Placental epithelial cell (primary cell): ENCODE measurements around the gene KLHDC10. TPM values are rescaled to one million over a fixed set of nuclear protein-coding genes. Genes with fewer than 3 reads are reported as not detected.

Source experiments
- small RNA-seq: library from RNA; depleted of rRNA; stranded (forward); fragments of <200 nt; gene quantifications from one replicate; pipeline ENCODE3, GENCODE V24; 2012
- total RNA-seq: library from RNA; depleted of rRNA; stranded (reverse); fragments of >200 nt; gene quantifications from 2 replicates; pipeline ENCODE4 v1.2.3, GENCODE V29; 2012

The KLHDC10 gene, protein sequence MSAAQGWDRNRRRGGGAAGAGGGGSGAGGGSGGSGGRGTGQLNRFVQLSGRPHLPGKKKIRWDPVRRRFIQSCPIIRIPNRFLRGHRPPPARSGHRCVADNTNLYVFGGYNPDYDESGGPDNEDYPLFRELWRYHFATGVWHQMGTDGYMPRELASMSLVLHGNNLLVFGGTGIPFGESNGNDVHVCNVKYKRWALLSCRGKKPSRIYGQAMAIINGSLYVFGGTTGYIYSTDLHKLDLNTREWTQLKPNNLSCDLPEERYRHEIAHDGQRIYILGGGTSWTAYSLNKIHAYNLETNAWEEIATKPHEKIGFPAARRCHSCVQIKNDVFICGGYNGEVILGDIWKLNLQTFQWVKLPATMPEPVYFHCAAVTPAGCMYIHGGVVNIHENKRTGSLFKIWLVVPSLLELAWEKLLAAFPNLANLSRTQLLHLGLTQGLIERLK
- total RNA-seq, result 20.6 and 29.8 TPM in 2 replicates

DNA sequence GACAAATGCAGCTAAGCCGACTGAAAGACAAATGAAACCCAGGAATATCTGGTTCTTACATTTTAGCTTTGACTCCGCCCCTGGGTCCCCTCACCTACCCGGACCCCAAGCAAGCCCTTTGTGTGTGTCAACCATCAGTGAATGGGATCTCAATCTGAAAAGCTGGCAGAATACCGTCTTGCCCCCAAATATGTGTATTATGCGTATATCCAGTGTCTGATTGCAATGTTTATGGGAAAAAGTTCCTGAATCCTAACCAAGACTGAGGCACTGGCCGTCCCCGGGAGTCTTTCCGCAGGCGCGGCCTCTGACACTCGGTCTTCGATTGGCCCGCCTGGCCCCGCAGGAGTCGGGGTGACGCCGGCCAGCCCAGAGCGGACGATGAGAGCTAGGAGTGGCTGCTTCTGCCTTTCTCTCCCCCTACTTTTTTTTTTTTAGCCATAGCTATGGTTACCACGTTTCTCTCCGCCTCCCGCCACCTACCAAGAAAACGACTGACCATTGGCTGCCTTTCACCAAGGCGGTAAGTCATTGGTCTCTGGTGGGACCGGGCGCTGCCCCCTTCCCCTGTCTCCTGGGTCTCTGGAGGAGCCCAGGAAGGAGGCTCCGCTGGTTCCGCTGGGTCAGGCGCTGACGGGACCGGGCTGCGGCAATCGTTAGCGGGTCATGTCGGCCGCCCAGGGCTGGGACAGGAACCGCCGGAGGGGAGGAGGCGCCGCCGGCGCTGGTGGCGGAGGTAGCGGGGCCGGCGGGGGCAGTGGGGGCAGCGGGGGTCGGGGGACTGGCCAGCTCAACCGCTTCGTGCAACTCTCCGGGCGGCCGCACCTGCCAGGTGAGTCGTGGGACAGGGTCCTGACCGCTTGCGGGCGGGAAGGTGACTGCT is at the start of gene KLHDC10:
KLHDC10 (plus strand) TSS at position 557 of the 883 bp plus-strand sequence; CDS start at position 667, 110 bp downstream.

Small RNAs within 50 kb of the gene (small RNA-seq; reads per million reads assigned to genes)
- gene RNA5SP245, result not detected

Other genes starting within 250 kb of the KLHDC10 start
- 45.9 and 49.0 TPM in 2 replicates for gene UBE2H, start 117.6 kb upstream of the KLHDC10 start, total RNA-seq
- gene ZC3HC1, start 19.2 kb upstream of the KLHDC10 start, total RNA-seq, result 11.4 and 17.8 TPM in 2 replicates
- 12.6 and 13.6 TPM in 2 replicates for gene TMEM209, start 134.9 kb downstream of the KLHDC10 start, total RNA-seq
- not detected in 2 replicates for gene SSMEM1, start 137.3 kb downstream of the KLHDC10 start, total RNA-seq
- gene CPA2, start 196.3 kb downstream of the KLHDC10 start, total RNA-seq, result not detected in 2 replicates
- gene CPA4, start 222.6 kb downstream of the KLHDC10 start, total RNA-seq, result 1.3 TPM in 1 of 2 replicates, not detected in the other